Mammary epithelial cell (primary cell): ENCODE measurements around the gene LNX1.

Experiments used
- CTCF ChIP-seq, 2 donors: IDR thresholded peaks in 1 of 2; conservative IDR thresholded peaks in 1 of 2; 2 replicates each; pipeline ENCODE4 v1.5.1; 2011 to 2012; ENCODE audit warnings: inconsistent platforms in 2 of 2, low read length in 2 of 2, mild to moderate bottlenecking in 2 of 2, control low read depth in 1 of 2, low read depth in 1 of 2; ENCODE audit not compliant: insufficient read depth in 1 of 2; ENCODE audit errors: extremely low read depth in 1 of 2
- EZH2 ChIP-seq: IDR thresholded peaks from 2 replicates; pipeline ENCODE4 v1.6.1; 2012; ENCODE audit warnings: low read length, inconsistent platforms, borderline replicate concordance

DNA sequence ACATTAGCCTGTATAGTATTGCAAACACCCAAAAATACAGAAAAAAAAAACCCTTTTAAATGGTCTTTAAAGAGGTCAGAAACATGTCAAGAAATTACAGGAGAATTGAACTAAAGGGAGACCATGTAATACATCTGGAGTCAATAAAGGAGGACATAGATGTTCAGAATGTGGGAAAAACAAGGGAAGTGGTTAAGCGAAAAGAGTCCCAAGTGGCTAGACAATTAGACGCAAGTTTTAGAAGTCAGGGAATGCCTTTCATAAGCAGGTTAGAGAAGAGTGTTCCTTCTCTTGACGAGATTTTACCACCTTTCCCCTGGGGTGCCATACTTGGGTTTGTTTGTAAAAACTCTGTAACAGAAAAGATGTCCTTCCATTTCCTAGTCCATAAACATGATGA is 7.8 kb downstream of the LNX1 start:
- TF ChIP-seq CTCF (conservative IDR thresholded peaks at IDR 0.05 in 1 of 2, IDR thresholded peaks at IDR 0.05 in 1 of 2; ENCODE audit: extremely low read depth in 1 of 2, insufficient read depth in 1 of 2, low read depth in 1 of 2, low read length in 2 of 2) (no peak), EZH2 (no peak)
